ENCODE data around the gene CYB5R4.

GRCh38 chr6:83824388-83824801 lies 35.1 kb upstream of the CYB5R4 start:
- TF ChIP-seq, protein P1, sequence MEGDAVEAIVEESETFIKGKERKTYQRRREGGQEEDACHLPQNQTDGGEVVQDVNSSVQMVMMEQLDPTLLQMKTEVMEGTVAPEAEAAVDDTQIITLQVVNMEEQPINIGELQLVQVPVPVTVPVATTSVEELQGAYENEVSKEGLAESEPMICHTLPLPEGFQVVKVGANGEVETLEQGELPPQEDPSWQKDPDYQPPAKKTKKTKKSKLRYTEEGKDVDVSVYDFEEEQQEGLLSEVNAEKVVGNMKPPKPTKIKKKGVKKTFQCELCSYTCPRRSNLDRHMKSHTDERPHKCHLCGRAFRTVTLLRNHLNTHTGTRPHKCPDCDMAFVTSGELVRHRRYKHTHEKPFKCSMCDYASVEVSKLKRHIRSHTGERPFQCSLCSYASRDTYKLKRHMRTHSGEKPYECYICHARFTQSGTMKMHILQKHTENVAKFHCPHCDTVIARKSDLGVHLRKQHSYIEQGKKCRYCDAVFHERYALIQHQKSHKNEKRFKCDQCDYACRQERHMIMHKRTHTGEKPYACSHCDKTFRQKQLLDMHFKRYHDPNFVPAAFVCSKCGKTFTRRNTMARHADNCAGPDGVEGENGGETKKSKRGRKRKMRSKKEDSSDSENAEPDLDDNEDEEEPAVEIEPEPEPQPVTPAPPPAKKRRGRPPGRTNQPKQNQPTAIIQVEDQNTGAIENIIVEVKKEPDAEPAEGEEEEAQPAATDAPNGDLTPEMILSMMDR (IDR thresholded peaks at IDR 0.05; ENCODE audit: low read depth, low read length): no peak
- TF ChIP-seq POLR2A (IDR thresholded peaks at IDR 0.05; ENCODE audit: extremely low read depth, insufficient read length): no peak

All from NB4 (cell line).